Activated naive CD8-positive, alpha-beta T cell treated with anti-CD3 and anti-CD28 coated beads, Interleukin-2, amount 50 U/mL, for 24 hours (primary cell): Measurements from ENCODE around the gene PLEKHJ1.

Experiments used
- ATAC-seq: fragments of 150-1000 bp; cut with Tn5 transposase; one replicate; pipeline ENCODE4 v1.10.0; 2021
- DNase-seq: peaks from one replicate; pipeline ENCODE4 v3.0.0; 2021
- H3K27ac Mint-ChIP-seq: one replicate; pipeline ENCODE4 v1.8.0; 2021; ENCODE audit warnings: mild to moderate bottlenecking, mixed read lengths
- H3K27me3 Mint-ChIP-seq: one replicate; pipeline ENCODE4 v1.8.0; 2021; ENCODE audit warnings: mixed read lengths
- H3K36me3 Mint-ChIP-seq: one replicate; pipeline ENCODE4 v1.8.0; 2021; ENCODE audit warnings: low read depth, mixed read lengths
- H3K4me1 Mint-ChIP-seq: one replicate; pipeline ENCODE4 v1.8.0; 2021; ENCODE audit warnings: mixed read lengths
- H3K4me3 Mint-ChIP-seq: one replicate; pipeline ENCODE4 v1.8.0; 2021; ENCODE audit warnings: mild to moderate bottlenecking, moderate library complexity, mixed read lengths
- H3K9me3 Mint-ChIP-seq: one replicate; pipeline ENCODE4 v1.8.0; 2021; ENCODE audit warnings: mixed read lengths

PLEKHJ1 gene

GRCh38 chr19:2187159-2187558 lies 49.0 kb downstream of the PLEKHJ1 start:
- DNase-seq = no peak
- peaks cover 26% of the 10 kb centered on the region for H3K4me1 Mint-ChIP-seq
- peaks cover 37% of the 10 kb centered on the region for H3K36me3 Mint-ChIP-seq
- H3K27me3 Mint-ChIP-seq = no peaks in the 10 kb centered on the region
- no peaks in the 10 kb centered on the region for H3K9me3 Mint-ChIP-seq
- no peak overlapping the region for H3K4me3 Mint-ChIP-seq
- no peak for ATAC-seq
- no peak overlapping the region for H3K27ac Mint-ChIP-seq

- ATAC-seq = no peak
- H3K27ac Mint-ChIP-seq = no peak overlapping the region
- no peaks in the 10 kb centered on the region for H3K9me3 Mint-ChIP-seq
- H3K36me3 Mint-ChIP-seq = peaks cover 36% of the 10 kb centered on the region
- no peak for DNase-seq
- H3K27me3 Mint-ChIP-seq = no peaks in the 10 kb centered on the region
- H3K4me3 Mint-ChIP-seq = no peak overlapping the region
- H3K4me1 Mint-ChIP-seq = peaks cover 26% of the 10 kb centered on the region
Measured at GRCh38 chr19:2186071-2186846, 49.9 kb downstream of the PLEKHJ1 start.

- Mint-ChIP-seq H3K4me3 (no peak overlapping the region), H3K36me3 (peaks cover 31% of the 10 kb centered on the region), H3K9me3 (no peaks in the 10 kb centered on the region), H3K27me3 (no peaks in the 10 kb centered on the region), H3K4me1 (peaks cover 26% of the 10 kb centered on the region), H3K27ac (no peak overlapping the region)
- DNase-seq (no peak), ATAC-seq (no peak)
Measured at GRCh38 chr19:2185734-2186070, 50.4 kb downstream of the PLEKHJ1 start.

- ATAC-seq (no peak), DNase-seq (no peak)
- H3K27me3 Mint-ChIP-seq = no peaks in the 10 kb centered on the region
- no peak overlapping the region for H3K27ac Mint-ChIP-seq
- H3K36me3 Mint-ChIP-seq = peaks cover 36% of the 10 kb centered on the region
- H3K4me1 Mint-ChIP-seq = peaks cover 26% of the 10 kb centered on the region
- H3K4me3 Mint-ChIP-seq = no peak overlapping the region
- no peaks in the 10 kb centered on the region for H3K9me3 Mint-ChIP-seq
Measured at GRCh38 chr19:2184422-2184975, 51.6 kb downstream of the PLEKHJ1 start.
